GM23338 (cell line): ENCODE data around the gene PSMA2. TPM values are rescaled to one million over a fixed set of nuclear protein-coding genes. Genes with fewer than 3 reads are reported as not detected.
A peak's percentile ranks its signal among the peaks of the same experiment; 100 is the strongest.

Experiments used
- ATAC-seq: fragments of 200-7000 bp; cut with Tn5 transposase; 3 replicates; pipeline ENCODE4 v1.9.1; 2020
- DNase-seq: peaks from one replicate; pipeline ENCODE4 v3.0.0-alpha.2; 2015; ENCODE audit warnings: low spot score
- H2AFZ ChIP-seq: fragments of 200-600 bp; sonication (generic); 2 replicates; pipeline ENCODE4 v1.8.0; 2016; ENCODE audit warnings: antibody characterized with exemption, mild to moderate bottlenecking, moderate library complexity
- H3F3A ChIP-seq: fragments of 200-600 bp; sonication (generic); replicated peaks from 2 replicates; pipeline ENCODE4 v1.8.0; 2017; ENCODE audit warnings: antibody characterized with exemption, mixed run types, low read depth
- H3K27ac ChIP-seq: fragments of 200-600 bp; sonication (generic); 2 replicates; pipeline ENCODE4 v1.6.1; 2016; ENCODE audit warnings: low read depth
- H3K27me3 ChIP-seq: fragments of 200-600 bp; sonication (generic); 2 replicates; pipeline ENCODE4 v1.8.0; 2016; ENCODE audit warnings: mild to moderate bottlenecking, mixed run types, moderate library complexity; ENCODE audit not compliant: insufficient read depth
- H3K36me3 ChIP-seq: fragments of 200-600 bp; sonication (generic); 2 replicates; pipeline ENCODE4 v1.8.0; 2016; ENCODE audit warnings: mild to moderate bottlenecking; ENCODE audit not compliant: insufficient read depth
- H3K4me1 ChIP-seq: fragments of 200-600 bp; sonication (generic); 2 replicates; pipeline ENCODE4 v1.8.0; 2016; ENCODE audit warnings: mild to moderate bottlenecking, moderate library complexity; ENCODE audit not compliant: insufficient read depth
- H3K4me2 ChIP-seq: fragments of 200-600 bp; sonication (generic); 2 replicates; pipeline ENCODE4 v1.7.1; 2017; ENCODE audit warnings: mixed run types
- H3K4me3 ChIP-seq: fragments of 200-600 bp; sonication (generic); 2 replicates; pipeline ENCODE4 v1.6.1; 2016; ENCODE audit warnings: mixed run types
- H3K79me2 ChIP-seq: fragments of 200-600 bp; sonication (generic); replicated peaks from 2 replicates; pipeline ENCODE4 v1.8.0; 2017; ENCODE audit warnings: mild to moderate bottlenecking; ENCODE audit not compliant: insufficient read depth
- H3K9me2 ChIP-seq: fragments of 200-600 bp; sonication (generic); 2 replicates; pipeline ENCODE4 v1.8.0; 2017; ENCODE audit not compliant: insufficient read depth
- H4K20me1 ChIP-seq: fragments of 200-600 bp; sonication (generic); replicated peaks from 2 replicates; pipeline ENCODE4 v1.8.0; 2017; ENCODE audit warnings: mild to moderate bottlenecking; ENCODE audit not compliant: insufficient read depth
- H3K27ac Mint-ChIP-seq: 2 replicates; pipeline ENCODE4 v1.8.0; 2020; ENCODE audit warnings: inconsistent platforms, mild to moderate bottlenecking, moderate library complexity, mixed read lengths
- H3K27me3 Mint-ChIP-seq: 3 replicates; pipeline ENCODE4 v1.8.0; 2022; ENCODE audit warnings: low read depth, mild to moderate bottlenecking, moderate library complexity, mixed read lengths, inconsistent platforms; ENCODE audit not compliant: insufficient read depth, poor library complexity
- H3K36me3 Mint-ChIP-seq: 3 replicates; pipeline ENCODE4 v1.8.0; 2021; ENCODE audit warnings: low read depth, mild to moderate bottlenecking, inconsistent platforms, moderate library complexity, mixed read lengths
- H3K4me1 Mint-ChIP-seq: 3 replicates; pipeline ENCODE4 v1.8.0; 2020; ENCODE audit warnings: mild to moderate bottlenecking, inconsistent platforms, mixed read lengths
- H3K4me3 Mint-ChIP-seq: 3 replicates; pipeline ENCODE4 v1.8.0; 2021; ENCODE audit warnings: moderate library complexity, mild to moderate bottlenecking, inconsistent platforms, mixed read lengths
- H3K9me3 Mint-ChIP-seq: 3 replicates; pipeline ENCODE4 v1.8.0; 2020; ENCODE audit warnings: moderate library complexity, mild to moderate bottlenecking, inconsistent platforms, mixed read lengths
- CREB1 ChIP-seq: fragments of 250-450 bp; sonication (Bioruptor Pico); IDR thresholded peaks from 2 replicates; pipeline ENCODE4 v1.5.0; 2020; ENCODE audit warnings: low read depth, mild to moderate bottlenecking, moderate library complexity
- ETS1 ChIP-seq: IDR thresholded peaks from 2 replicates; pipeline ENCODE4 v1.6.1; 2016; ENCODE audit warnings: antibody characterized with exemption
- EZH2 ChIP-seq: fragments of 200-600 bp; sonication (generic); IDR thresholded peaks from one replicate; pipeline ENCODE4 v1.8.0; 2017; ENCODE audit warnings: antibody characterized with exemption, mild to moderate bottlenecking, low read depth; ENCODE audit not compliant: unreplicated experiment
- NANOG ChIP-seq: IDR thresholded peaks from 2 replicates; pipeline ENCODE4 v1.6.1; 2016; ENCODE audit warnings: antibody characterized with exemption, borderline replicate concordance
- REST ChIP-seq: IDR thresholded peaks from one replicate; pipeline ENCODE4 v1.6.1; 2018; ENCODE audit warnings: antibody characterized with exemption; ENCODE audit not compliant: unreplicated experiment
- STAT1 ChIP-seq: IDR thresholded peaks from one replicate; pipeline ENCODE4 v1.6.1; 2016; ENCODE audit warnings: antibody characterized with exemption; ENCODE audit not compliant: unreplicated experiment
- ZNF114 ChIP-seq: fragments of 250-450 bp; sonication (Bioruptor Pico); IDR thresholded peaks from 2 replicates; pipeline ENCODE4 v1.5.0; 2020; ENCODE audit warnings: mild to moderate bottlenecking, moderate library complexity
- polyA plus RNA-seq: library from polyadenylated mRNA; unstranded; fragments of >200 nt; fragmentation: Nextera tagmentation; extraction: Ambion mirVana; gene quantifications from 2 replicates; pipeline ENCODE4 v1.2.1, GENCODE V29; 2016
- total RNA-seq: library from RNA; depleted of rRNA; stranded (reverse); fragments of >200 nt; shearing (Covaris generic); gene quantifications from 2 replicates; pipeline ENCODE4 v1.2.3, GENCODE V29; 2014
- TF ChIP-seq, protein P1 (sequence below), 2 experiments: fragments of 200-600 bp in 1 of 2; sonication (generic) in 1 of 2; conservative IDR thresholded peaks; 2 replicates each; pipeline versions ENCODE4 v1.5.1 to v1.6.1; 2016 to 2017; ENCODE audit warnings: antibody characterized with exemption in 2 of 2, low read depth in 2 of 2, mild to moderate bottlenecking in 2 of 2, moderate library complexity in 1 of 2

Gene PSMA2
- total and polyA plus RNA-seq, 2 experiments from 2014 or later: 178 to 678 TPM

DNA sequence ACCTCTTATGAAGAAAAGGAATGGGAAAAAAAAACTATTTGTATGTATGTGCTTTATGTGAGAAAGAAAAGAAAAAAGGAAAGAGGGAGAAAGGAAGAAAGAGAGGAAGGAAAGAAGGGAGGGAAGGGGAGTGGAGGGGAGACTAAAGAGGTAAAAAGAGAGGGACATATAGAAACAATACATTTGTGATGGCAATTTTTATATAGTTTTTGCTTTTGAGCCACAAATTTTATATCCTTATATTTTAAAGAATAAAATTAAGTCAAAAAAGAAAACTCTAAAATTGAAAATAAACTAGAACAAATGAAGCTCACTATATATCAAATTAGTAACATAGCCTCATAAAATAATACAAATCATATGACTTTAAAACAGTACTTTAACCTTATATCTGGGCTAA, 31.1 kb downstream of the PSMA2 start:
- no peak overlapping the region for H3K27ac ChIP-seq
- H3K9me3 Mint-ChIP-seq: peaks cover 10% of the 10 kb centered on the region; the same call in 2 of the 3 replicates
- H3K36me3 ChIP-seq: no peaks in the 10 kb centered on the region
- H3K27ac Mint-ChIP-seq: no peak overlapping the region
- H3K36me3 Mint-ChIP-seq: 0 out of 3 replicates have a peak, but pooled peaks cover 5% of the 10 kb centered on the region
- peaks cover 1% of the 10 kb centered on the region for H3K27me3 Mint-ChIP-seq
- DNase-seq (no peak), ATAC-seq (no peak)
- H3K4me3 Mint-ChIP-seq: no peak overlapping the region
- H3K4me1 ChIP-seq: no peaks in the 10 kb centered on the region
- H3K4me3 ChIP-seq: no peak overlapping the region
- no peaks in the 10 kb centered on the region for H3K9me2 ChIP-seq
- no peaks in the 10 kb centered on the region for H4K20me1 ChIP-seq
- H3K4me1 Mint-ChIP-seq: no peaks in the 10 kb centered on the region
- H3K79me2 ChIP-seq: no peaks in the 10 kb centered on the region
- no peaks in the 10 kb centered on the region for H3F3A ChIP-seq
- no peak overlapping the region for H3K4me2 ChIP-seq
- H3K27me3 ChIP-seq: no peaks in the 10 kb centered on the region
- H2AFZ ChIP-seq: no peak overlapping the region; the same call in 1 of the 2 replicates
- TF ChIP-seq EZH2 (no peak), ETS1 (no peak), STAT1 (no peak), ZNF114 (CRISPR knock-in tag) (no peak), CREB1 (CRISPR knock-in tag) (no peak), NANOG (no peak)
- TF ChIP-seq, protein P1, sequence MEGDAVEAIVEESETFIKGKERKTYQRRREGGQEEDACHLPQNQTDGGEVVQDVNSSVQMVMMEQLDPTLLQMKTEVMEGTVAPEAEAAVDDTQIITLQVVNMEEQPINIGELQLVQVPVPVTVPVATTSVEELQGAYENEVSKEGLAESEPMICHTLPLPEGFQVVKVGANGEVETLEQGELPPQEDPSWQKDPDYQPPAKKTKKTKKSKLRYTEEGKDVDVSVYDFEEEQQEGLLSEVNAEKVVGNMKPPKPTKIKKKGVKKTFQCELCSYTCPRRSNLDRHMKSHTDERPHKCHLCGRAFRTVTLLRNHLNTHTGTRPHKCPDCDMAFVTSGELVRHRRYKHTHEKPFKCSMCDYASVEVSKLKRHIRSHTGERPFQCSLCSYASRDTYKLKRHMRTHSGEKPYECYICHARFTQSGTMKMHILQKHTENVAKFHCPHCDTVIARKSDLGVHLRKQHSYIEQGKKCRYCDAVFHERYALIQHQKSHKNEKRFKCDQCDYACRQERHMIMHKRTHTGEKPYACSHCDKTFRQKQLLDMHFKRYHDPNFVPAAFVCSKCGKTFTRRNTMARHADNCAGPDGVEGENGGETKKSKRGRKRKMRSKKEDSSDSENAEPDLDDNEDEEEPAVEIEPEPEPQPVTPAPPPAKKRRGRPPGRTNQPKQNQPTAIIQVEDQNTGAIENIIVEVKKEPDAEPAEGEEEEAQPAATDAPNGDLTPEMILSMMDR (conservative IDR thresholded peaks at IDR 0.05; ENCODE audit: low read depth in 2 of 2): no peak

DNA sequence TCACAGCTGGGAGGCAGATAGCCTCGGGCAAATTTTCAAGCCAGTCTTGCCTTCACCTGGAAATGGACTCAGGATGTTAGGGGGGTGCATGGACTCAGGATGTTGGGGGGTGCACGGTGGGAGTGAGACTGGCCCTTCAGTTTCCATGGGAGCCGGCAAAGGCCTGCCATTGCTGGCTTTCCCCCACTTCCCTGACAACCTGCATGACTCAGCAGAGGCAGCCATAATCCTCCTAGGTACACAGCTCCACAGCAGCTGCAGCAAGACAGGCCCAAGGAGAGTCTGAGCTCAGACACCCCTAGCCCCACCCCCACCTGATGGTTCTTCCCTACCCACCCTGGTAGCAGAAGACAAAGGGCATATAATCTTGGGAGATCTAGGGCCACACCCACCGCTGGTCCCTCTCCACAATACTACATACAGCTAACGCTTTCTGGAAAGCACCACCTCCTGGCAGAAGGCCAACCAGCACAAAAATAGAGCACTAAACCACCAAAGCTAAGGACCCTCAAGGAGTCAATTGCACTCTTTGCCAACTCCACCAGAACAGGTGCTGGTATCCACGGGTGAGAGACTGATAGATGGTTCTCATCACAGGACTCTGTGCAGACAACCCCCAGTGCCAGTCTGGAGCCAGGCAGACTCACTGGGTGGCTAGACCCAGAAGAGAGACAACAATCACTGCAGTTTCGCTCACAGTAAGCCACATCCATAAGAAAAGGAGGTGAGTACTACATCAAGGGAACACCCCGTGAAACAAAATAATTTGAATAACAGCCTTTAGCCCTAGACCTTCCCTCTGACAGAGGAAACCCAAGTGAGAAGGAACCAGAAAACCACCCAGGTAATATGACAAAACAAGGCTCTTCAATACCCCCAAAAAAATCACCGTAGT, 38.4 kb downstream of the PSMA2 start:
- Histone ChIP-seq H3K4me2 (no peak overlapping the region), H3K9me2 (no peaks in the 10 kb centered on the region; the same call in 1 of the 2 replicates), H2AFZ (no peak overlapping the region), H4K20me1 (no peaks in the 10 kb centered on the region), H3F3A (0 out of 2 replicates have a peak, but pooled peaks cover 6% of the 10 kb centered on the region), H3K4me1 (peaks cover 20% of the 10 kb centered on the region), H3K27ac (no peak overlapping the region), H3K36me3 (no peaks in the 10 kb centered on the region), H3K4me3 (no peak overlapping the region), H3K79me2 (no peaks in the 10 kb centered on the region), H3K27me3 (no peaks in the 10 kb centered on the region)
- ATAC-seq: peak; percentile 58
- no peak overlapping the region for H3K4me3 Mint-ChIP-seq
- H3K4me1 Mint-ChIP-seq: peaks cover 20% of the 10 kb centered on the region
- peaks cover 39% of the 10 kb centered on the region for H3K9me3 Mint-ChIP-seq
- H3K27me3 Mint-ChIP-seq: peaks cover 9% of the 10 kb centered on the region
- peaks cover 31% of the 10 kb centered on the region for H3K36me3 Mint-ChIP-seq
- DNase-seq: peak; percentile 29
- no peak overlapping the region; the same call in 1 of the 2 replicates for H3K27ac Mint-ChIP-seq
- no peak for TF ChIP-seq ZNF114 (CRISPR knock-in tag)
- TF ChIP-seq, protein P1 (conservative IDR thresholded peaks at IDR 0.05; ENCODE audit: low read depth in 2 of 2): peak in 1 of 2 experiments; percentile 5; a peak in 1 of 4 replicates
- TF ChIP-seq ETS1: no peak
- TF ChIP-seq EZH2: no peak
- no peak for TF ChIP-seq REST
- no peak for TF ChIP-seq STAT1
